ENCODE data around the gene POLA2. TPM values are rescaled to one million over a fixed set of nuclear protein-coding genes. Genes with fewer than 3 reads are reported as not detected.

POLA2 gene
- polyA plus RNA-seq, 2 of the 4 experiments (the other 2 are of a cell fraction): 34.5 to 52.3 TPM

- TF ChIP-seq GATA3 (IDR thresholded peaks at IDR 0.05; ENCODE audit: borderline replicate concordance): no peak
Observed at GRCh38 chr11:65297026-65297672, 35.4 kb downstream of the POLA2 start (continued).

GRCh38 chr11:65298131-65298535 is 36.4 kb downstream of the POLA2 start:
- POLR2A ChIA-PET: no interaction called here
- whole genome bisulfite sequencing (ENCODE audit: missing lambda C conversion rate): 91% methylated on average over 7 of the region's 8 CpGs
- no peak overlapping the region for H3K4me3 ChIP-seq
- H3K9me3 ChIP-seq: no peaks in the 10 kb centered on the region
- peaks cover 25% of the 10 kb centered on the region for H3K4me1 ChIP-seq
- no peak for DNase-seq (ENCODE audit: low read depth in 1 of 2, low spot score in 1 of 2)
- no peak for FAIRE-seq
- TF ChIP-seq REST (IDR thresholded peaks at IDR 0.05) (no peak), ESRRA (IDR thresholded peaks at IDR 0.05; ENCODE audit: borderline replicate concordance, low read length) (no peak), PBX3 (IDR thresholded peaks at IDR 0.05) (no peak), JUNB (IDR thresholded peaks at IDR 0.05) (no peak), HOXB5 (CRISPR knock-in tag; IDR thresholded peaks at IDR 0.05) (no peak), KDM1A (IDR thresholded peaks at IDR 0.05; ENCODE audit: low read depth) (no peak), ZFP36 (IDR thresholded peaks at IDR 0.05; ENCODE audit: borderline replicate concordance, partially characterized antibody) (no peak), E2F6 (IDR thresholded peaks at IDR 0.05; ENCODE audit: borderline replicate concordance, low read depth) (no peak), ZNF302 (CRISPR knock-in tag; IDR thresholded peaks at IDR 0.05) (no peak), SMC3 (IDR thresholded peaks at IDR 0.05) (no peak), ZSCAN20 (CRISPR knock-in tag; IDR thresholded peaks at IDR 0.05) (no peak), HES2 (IDR thresholded peaks at IDR 0.05) (no peak), NFE2L2 (conservative IDR thresholded peaks at IDR 0.05; ENCODE audit: low read length) (no peak), ATOH8 (CRISPR knock-in tag; IDR thresholded peaks at IDR 0.05; ENCODE audit: low read depth) (no peak)
- TF ChIP-seq, protein P1, sequence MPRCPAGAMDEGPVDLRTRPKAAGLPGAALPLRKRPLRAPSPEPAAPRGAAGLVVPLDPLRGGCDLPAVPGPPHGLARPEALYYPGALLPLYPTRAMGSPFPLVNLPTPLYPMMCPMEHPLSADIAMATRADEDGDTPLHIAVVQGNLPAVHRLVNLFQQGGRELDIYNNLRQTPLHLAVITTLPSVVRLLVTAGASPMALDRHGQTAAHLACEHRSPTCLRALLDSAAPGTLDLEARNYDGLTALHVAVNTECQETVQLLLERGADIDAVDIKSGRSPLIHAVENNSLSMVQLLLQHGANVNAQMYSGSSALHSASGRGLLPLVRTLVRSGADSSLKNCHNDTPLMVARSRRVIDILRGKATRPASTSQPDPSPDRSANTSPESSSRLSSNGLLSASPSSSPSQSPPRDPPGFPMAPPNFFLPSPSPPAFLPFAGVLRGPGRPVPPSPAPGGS (IDR thresholded peaks at IDR 0.05): no peak
- CTCF ChIA-PET: interaction anchor here (76.3 to 78.3 kb wide), 2 partner anchors 17 to 18 kb away, joined by 3090 read pairs; partner anchors contain the start of genes CDC42EP2, DPF2, POLA2 and TIGD3
- H3K27ac ChIP-seq: no peak overlapping the region
- no peak for ATAC-seq
- no peak overlapping the region for H3K4me2 ChIP-seq

All from A549 (cell line).